HCT116 (cell line): ENCODE data around the gene SLC2A13. TPM values are rescaled to one million over a fixed set of nuclear protein-coding genes. Genes with fewer than 3 reads are reported as not detected.

Source experiments
- ATAC-seq: fragments of 200-7000 bp; cut with Tn5 transposase; 2 replicates; pipeline ENCODE4 v1.9.1; 2020; ENCODE audit warnings: mild to moderate bottlenecking, moderate library complexity
- BruUV-seq: library from RNA; stranded (reverse); fragments of 400-500 nt; replicated peaks from 2 replicates; lab custom pipeline; 2021; lab: Mats Ljungman, UMichigan
- CTCF ChIA-PET: fragments of 300-600 bp; sonication (Branson Sonifier 250); formaldehyde crosslinking; loops from one replicate; lab custom pipeline; 2021; ENCODE audit warnings: antibody characterized with exemption; lab: Charles Lee
- POLR2A ChIA-PET: fragments of 300-600, 350-600 bp; sonication (Branson Sonifier 250); formaldehyde crosslinking; loops from one replicate; lab custom pipeline; 2021; ENCODE audit warnings: antibody characterized with exemption; lab: Charles Lee
- RAD21 ChIA-PET, 2 experiments: fragments of 300-600 bp; sonication (Branson Sonifier 250); formaldehyde crosslinking; loops; one replicate each; lab custom pipeline; 2023; ENCODE audit warnings: low total read pairs in 2 of 2; ENCODE audit not compliant: uncharacterized antibody in 2 of 2, unreplicated experiment in 2 of 2, low non-redundant PET in 1 of 2; lab: Charles Lee
- DNase-seq: peaks from one replicate; pipeline ENCODE4 v3.0.0-alpha.2; 2010; ENCODE audit warnings: low read depth, low spot score
- H2AFZ ChIP-seq: fragments of 200-600 bp; shearing (Covaris generic), sonication (generic); 2 replicates; pipeline ENCODE4 v1.6.1; 2017; ENCODE audit warnings: low read depth, mixed run types, mixed read lengths, antibody characterized with exemption, low read length; ENCODE audit not compliant: poor library complexity, severe bottlenecking
- H3K27ac ChIP-seq: 2 replicates; pipeline ENCODE4 v1.5.1; 2012; ENCODE audit warnings: low read depth, low read length
- H3K27me3 ChIP-seq: fragments of 200-600 bp; sonication (generic); 2 replicates; pipeline ENCODE4 v1.6.1; 2016; ENCODE audit warnings: mixed run types, low read length, mixed read lengths; ENCODE audit not compliant: insufficient read depth
- H3K36me3 ChIP-seq, 2 experiments: fragments of 200-500 bp in 1 of 2; fragments of 200-600 bp in 1 of 2; sonication (Bioruptor generic) in 1 of 2; sonication (generic) in 1 of 2; 2 replicates each; pipeline versions ENCODE4 v1.5.1 to v1.6.1; 2014 to 2016; ENCODE audit warnings: low read length in 2 of 2, inconsistent platforms in 1 of 2, mixed read lengths in 1 of 2, mixed run types in 1 of 2; ENCODE audit not compliant: insufficient read depth in 2 of 2, control insufficient read depth in 1 of 2
- H3K4me1 ChIP-seq, 2 experiments: fragments of 200-600 bp in 1 of 2; sonication (generic) in 1 of 2; 2 replicates each; pipeline versions ENCODE4 v1.5.1 to v1.6.1; 2012 to 2017; ENCODE audit warnings: low read length in 2 of 2, inconsistent platforms in 1 of 2, mild to moderate bottlenecking in 1 of 2, mixed read lengths in 1 of 2, mixed run types in 1 of 2, moderate library complexity in 1 of 2; ENCODE audit not compliant: insufficient read depth in 2 of 2, control insufficient read depth in 1 of 2
- H3K4me2 ChIP-seq: fragments of 200-600 bp; sonication (generic); 2 replicates; pipeline ENCODE4 v1.6.1; 2017; ENCODE audit warnings: mixed run types, low read length, mixed read lengths
- H3K4me3 ChIP-seq, 2 experiments: fragments of 200-600 bp in 1 of 2; sonication (generic) in 1 of 2; replicated peaks in 1 of 2; 2 replicates each; pipeline ENCODE4 v1.5.1; 2011 to 2016; ENCODE audit warnings: low read length in 2 of 2, control low read depth in 1 of 2, low read depth in 1 of 2, mild to moderate bottlenecking in 1 of 2, mixed read lengths in 1 of 2, mixed run types in 1 of 2
- H3K79me2 ChIP-seq: fragments of 200-600 bp; sonication (generic); 2 replicates; pipeline ENCODE4 v1.6.1; 2017; ENCODE audit warnings: mild to moderate bottlenecking, mixed run types, low read length, moderate library complexity, mixed read lengths; ENCODE audit not compliant: insufficient read depth
- H3K9ac ChIP-seq: fragments of 200-600 bp; sonication (generic); 2 replicates; pipeline ENCODE4 v1.6.1; 2016; ENCODE audit warnings: low read length, mixed read lengths
- H3K9me2 ChIP-seq: fragments of 200-600 bp; sonication (generic), shearing (Covaris generic); 2 replicates; pipeline ENCODE4 v1.6.1; 2017; ENCODE audit warnings: mixed run types, mild to moderate bottlenecking, moderate library complexity; ENCODE audit not compliant: insufficient read depth
- H3K9me3 ChIP-seq, 2 experiments: fragments of 200-500 bp in 1 of 2; fragments of 200-600 bp in 1 of 2; sonication (Bioruptor generic) in 1 of 2; sonication (generic) in 1 of 2; 2 replicates each; pipeline ENCODE4 v1.6.1; 2014 to 2017; ENCODE audit warnings: low read length in 2 of 2, mixed read lengths in 2 of 2, inconsistent platforms in 1 of 2, low read depth in 1 of 2, mild to moderate bottlenecking in 1 of 2, mixed run types in 1 of 2, moderate library complexity in 1 of 2; ENCODE audit not compliant: control insufficient read depth in 1 of 2, insufficient read depth in 1 of 2
- H4K20me1 ChIP-seq: fragments of 200-600 bp; sonication (generic), shearing (Covaris generic); 2 replicates; pipeline ENCODE4 v1.6.1; 2017; ENCODE audit warnings: mixed run types, mild to moderate bottlenecking, moderate library complexity; ENCODE audit not compliant: insufficient read depth
- CBX3 ChIP-seq: IDR thresholded peaks from 2 replicates; pipeline ENCODE4 v1.6.1; 2012; ENCODE audit warnings: low read depth
- CTCF ChIP-seq, 3 experiments: fragments of 200-600 bp in 1 of 3; sonication (generic) in 1 of 3; IDR thresholded peaks in 2 of 3; conservative IDR thresholded peaks in 1 of 3; 2 replicates each; pipeline ENCODE4 v1.5.1; 2012 to 2017; ENCODE audit warnings: low read depth in 2 of 3, low read length in 2 of 3, antibody characterized with exemption in 1 of 3, borderline replicate concordance in 1 of 3, control low read depth in 1 of 3, mild to moderate bottlenecking in 1 of 3, mixed read lengths in 1 of 3, mixed run types in 1 of 3, moderate library complexity in 1 of 3; ENCODE audit not compliant: insufficient read depth in 1 of 3
- EGR1 ChIP-seq: IDR thresholded peaks from 2 replicates; pipeline ENCODE4 v1.6.1; 2012; ENCODE audit warnings: low read depth
- ELF1 ChIP-seq: IDR thresholded peaks from 2 replicates; pipeline ENCODE4 v1.6.1; 2012; ENCODE audit warnings: low read depth, borderline replicate concordance
- EZH2phosphoT487 ChIP-seq: fragments of 200-600 bp; IDR thresholded peaks from 2 replicates; pipeline ENCODE4 v1.6.1; 2018; ENCODE audit warnings: antibody characterized with exemption, borderline replicate concordance
- FOSL1 ChIP-seq: IDR thresholded peaks from 2 replicates; pipeline ENCODE4 v1.6.1; 2012; ENCODE audit warnings: low read depth
- MAX ChIP-seq: IDR thresholded peaks from 2 replicates; pipeline ENCODE4 v1.6.1; 2012
- POLR2A ChIP-seq: IDR thresholded peaks from 2 replicates; pipeline ENCODE4 v1.7.0; 2011; ENCODE audit warnings: borderline replicate concordance; ENCODE audit not compliant: insufficient read depth, insufficient read length; ENCODE audit errors: extremely low read depth
- TCF7L2 ChIP-seq: IDR thresholded peaks from 2 replicates; pipeline ENCODE4 v1.7.0; 2011; ENCODE audit warnings: borderline replicate concordance, inconsistent platforms; ENCODE audit not compliant: insufficient read depth, insufficient read length; ENCODE audit errors: extremely low read depth
- ZFX ChIP-seq: fragments of 450-650 bp; IDR thresholded peaks from 2 replicates; pipeline ENCODE4 v1.6.1; 2017
- ZNF274 ChIP-seq: fragments of 200-500 bp; sonication (Bioruptor generic); IDR thresholded peaks from 2 replicates; pipeline ENCODE4 v1.6.1; 2014; ENCODE audit warnings: mild to moderate bottlenecking, low read depth, low read length, inconsistent platforms
- intact Hi-C: fragments of 100-400 bp; cut with micrococcal nuclease; formaldehyde crosslinking; loops from 2 replicates; pipeline ENCODE4 v1.10.0; 2022
- total RNA-seq: library from RNA; stranded (reverse); gene quantifications from one replicate; pipeline ENCODE4 v1.2.1, GENCODE V29; 2021; ENCODE audit not compliant: unreplicated experiment

SLC2A13 gene
- total RNA-seq, 1 experiment from 2014 or later, result 6.8 TPM

- no peak for TF ChIP-seq EGR1
- no peak for TF ChIP-seq ELF1
- no peak for TF ChIP-seq MAX
- no peak for TF ChIP-seq FOSL1
Observed at GRCh38 chr12:39816671-39817185, 289.2 kb downstream of the SLC2A13 start (continued).

GRCh38 chr12:39815746-39816145 lies 290.1 kb downstream of the SLC2A13 start:
- Histone ChIP-seq H2AFZ (no peak overlapping the region), H3K9ac (no peak overlapping the region), H3K79me2 (no peaks in the 10 kb centered on the region), H3K27me3 (no peaks in the 10 kb centered on the region), H3K4me1 (no peaks in the 10 kb centered on the region), H3K36me3 (no peaks in the 10 kb centered on the region), H3K9me2 (no peaks in the 10 kb centered on the region), H3K27ac (no peak overlapping the region), H3K4me2 (no peak overlapping the region), H3K4me3 (no peak overlapping the region), H3K9me3 (no peaks in the 10 kb centered on the region), H4K20me1 (no peaks in the 10 kb centered on the region)
- intact Hi-C loops, result no loop called here
- RAD21 ChIA-PET, result no interaction called here
- POLR2A ChIA-PET, result no interaction called here
- no TSS peak for BruUV-seq
- TF ChIP-seq CBX3 (no peak), ELF1 (no peak), ZNF274 (no peak), POLR2A (no peak), EZH2phosphoT487 (no peak), CTCF (IDR thresholded peaks at IDR 0.05 in 2 of 3, conservative IDR thresholded peaks at IDR 0.05 in 1 of 3; ENCODE audit: borderline replicate concordance in 1 of 3, insufficient read depth in 1 of 3, low read depth in 2 of 3, low read length in 2 of 3) (no peak), TCF7L2 (no peak), ZFX (no peak)
- ATAC-seq (no peak), DNase-seq (no peak)
- CTCF ChIA-PET, result no interaction called here
